ENCODE measurements around the gene TENM3.

Gene TENM3

GRCh38 chr4:182828360-182829025 is 585.3 kb downstream of the TENM3 start:
- no peak for DNase-seq

- DNase-seq, result no peak
Observed at GRCh38 chr4:182829196-182829595, 586.0 kb downstream of the TENM3 start.

- DNase-seq, result no peak
Observed at GRCh38 chr4:182831376-182831775, 588.2 kb downstream of the TENM3 start.

DNA sequence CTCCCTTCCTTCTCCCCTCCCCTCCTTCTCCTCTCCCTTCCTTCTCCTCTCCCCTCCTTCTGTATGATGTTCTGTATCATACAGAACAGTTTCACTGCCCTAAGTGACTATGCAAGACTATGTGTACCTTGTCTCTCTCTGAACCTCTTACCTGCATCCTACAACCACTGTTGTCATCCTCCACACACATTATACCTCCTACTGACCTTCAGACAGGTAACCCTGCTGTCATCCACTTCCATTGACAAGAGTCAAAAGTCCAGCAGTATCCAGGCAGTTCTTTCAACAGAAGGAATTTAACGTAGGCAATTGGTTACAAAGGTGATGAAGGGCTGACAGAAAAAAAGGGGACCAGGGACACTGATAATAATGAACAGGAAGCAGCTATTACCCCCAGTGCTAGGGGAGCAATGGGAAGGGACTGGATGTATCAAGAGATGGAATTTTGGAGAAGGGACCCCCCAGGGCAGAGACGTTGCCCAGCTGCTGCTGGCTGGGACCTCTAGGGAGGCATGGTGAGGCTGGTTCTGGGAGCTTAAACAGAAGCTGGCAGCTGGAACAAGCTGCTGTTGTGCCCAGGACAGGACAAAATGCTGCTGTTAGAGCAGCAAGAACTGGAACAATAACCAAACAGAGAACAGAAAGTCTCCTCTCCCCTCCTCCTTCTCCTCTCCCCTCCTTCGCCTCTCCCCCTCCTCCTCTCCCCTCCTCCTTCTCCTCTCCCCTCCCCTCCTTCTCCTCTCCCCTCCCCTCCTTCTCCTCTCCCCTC is 589.3 kb downstream of the TENM3 start:
- no peak for DNase-seq

DNA sequence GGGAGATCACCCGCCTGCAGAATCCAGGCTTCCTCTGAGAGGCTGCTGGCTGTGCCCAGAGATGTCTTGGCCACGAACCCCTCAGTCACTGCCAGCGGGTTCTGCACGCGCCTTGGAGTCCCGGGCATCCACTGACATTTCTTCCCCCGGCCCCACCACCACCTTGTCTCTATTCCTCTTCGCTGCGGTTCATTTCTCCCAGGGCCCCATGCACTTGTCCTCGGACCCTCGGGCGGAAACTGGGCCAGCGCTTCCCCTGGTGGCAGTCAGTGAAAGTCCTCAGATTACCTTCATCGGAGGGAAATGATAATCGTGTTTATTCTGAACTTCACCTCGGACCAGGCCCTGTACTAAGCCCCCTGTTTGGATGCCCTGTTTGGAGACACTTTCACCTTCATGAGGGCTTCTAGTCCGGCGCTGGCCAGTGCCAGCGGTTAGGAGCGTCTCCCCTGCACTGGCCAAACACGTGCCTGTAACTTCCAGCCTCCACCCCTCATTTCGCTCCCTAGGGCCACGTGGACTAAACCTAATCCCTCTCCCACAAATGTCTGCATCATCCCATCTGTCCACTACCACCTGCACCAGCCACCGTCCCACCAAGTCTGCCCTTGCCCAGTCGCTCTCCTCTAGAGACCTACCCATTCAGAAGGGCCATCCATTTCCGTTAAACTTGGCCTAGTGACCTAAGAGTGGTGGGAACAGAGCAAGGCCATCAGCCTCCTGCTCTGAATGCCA is 592.0 kb downstream of the TENM3 start:
- DNase-seq, result no peak

DNA sequence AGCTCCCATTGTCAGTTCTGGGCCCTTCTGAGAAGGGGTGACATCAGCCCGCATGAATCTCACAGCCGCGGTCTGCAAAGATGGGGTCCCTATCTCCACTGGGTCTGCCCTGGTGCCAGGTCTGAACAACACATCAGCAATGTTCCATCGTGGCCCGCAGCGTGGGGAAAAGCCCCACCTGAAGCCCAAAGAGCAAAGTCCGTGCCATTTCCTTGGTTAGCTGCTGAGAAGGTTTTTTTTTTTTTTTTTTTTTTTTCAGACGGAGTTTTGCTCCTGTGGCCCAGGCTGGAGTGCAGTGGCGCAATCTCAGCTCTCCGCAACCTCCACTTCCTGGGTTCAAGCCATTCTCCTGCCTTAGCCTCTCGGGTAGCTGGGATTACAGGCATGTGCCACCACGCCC is 594.6 kb downstream of the TENM3 start:
- DNase-seq, result no peak

GRCh38 chr4:182838535-182838934 is 595.3 kb downstream of the TENM3 start:
- no peak for DNase-seq

- no peak for DNase-seq
Observed at GRCh38 chr4:182839256-182839655, 596.1 kb downstream of the TENM3 start.

- DNase-seq, result no peak
Observed at GRCh38 chr4:182840108-182840507, 596.9 kb downstream of the TENM3 start.

DNA sequence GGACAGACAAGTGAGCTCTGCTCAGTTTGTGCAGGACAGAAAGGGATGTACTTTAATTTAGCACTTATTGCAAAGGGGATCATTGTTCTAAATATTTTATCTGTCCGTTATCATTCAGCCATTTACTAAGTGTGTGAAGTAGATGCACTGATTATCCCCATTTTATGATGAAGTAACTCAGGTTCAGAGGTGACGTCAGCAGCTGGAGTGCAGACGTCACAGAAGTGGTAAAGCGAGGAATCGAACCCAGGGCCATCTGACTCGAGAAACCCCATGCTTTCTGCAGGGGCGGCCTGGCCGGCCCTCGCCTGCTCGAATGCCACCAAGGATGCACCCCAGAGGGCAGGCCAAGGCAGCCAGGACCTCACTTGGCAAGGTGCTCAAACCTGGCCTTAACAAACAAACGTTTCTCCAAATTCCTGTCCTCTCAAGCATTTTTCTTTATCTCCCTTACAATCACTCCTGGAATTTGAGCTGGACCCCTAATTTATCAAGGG is 599.0 kb downstream of the TENM3 start:
- no peak for DNase-seq

- DNase-seq, result no peak
Observed at GRCh38 chr4:182842759-182843390, 599.7 kb downstream of the TENM3 start.

DNA sequence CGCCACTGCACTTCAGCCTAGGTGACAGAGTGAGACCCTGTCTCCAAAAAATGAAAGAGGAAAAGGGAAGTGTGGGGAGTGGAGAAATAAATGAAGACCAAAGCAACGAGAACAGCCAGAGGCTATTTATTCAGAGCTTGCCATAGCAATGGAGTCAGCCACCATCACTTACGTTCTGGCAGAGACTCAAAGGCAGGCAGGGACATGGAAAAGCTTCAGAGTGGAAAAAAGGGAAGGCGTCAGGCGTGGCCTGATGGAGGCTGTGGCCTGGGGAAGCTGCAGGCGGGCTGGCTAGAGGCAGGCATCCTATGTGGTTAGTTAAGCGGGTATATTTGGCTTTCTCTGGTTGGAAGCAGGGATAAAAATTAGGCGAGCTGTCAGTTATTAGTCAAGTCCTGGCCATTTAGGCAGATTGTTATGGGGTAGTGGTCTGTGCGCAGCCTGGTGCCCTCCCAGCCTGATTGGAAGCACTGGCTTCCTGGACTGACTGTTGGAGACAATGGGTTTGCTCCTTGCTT is 600.7 kb downstream of the TENM3 start:
- DNase-seq, result no peak

DNA sequence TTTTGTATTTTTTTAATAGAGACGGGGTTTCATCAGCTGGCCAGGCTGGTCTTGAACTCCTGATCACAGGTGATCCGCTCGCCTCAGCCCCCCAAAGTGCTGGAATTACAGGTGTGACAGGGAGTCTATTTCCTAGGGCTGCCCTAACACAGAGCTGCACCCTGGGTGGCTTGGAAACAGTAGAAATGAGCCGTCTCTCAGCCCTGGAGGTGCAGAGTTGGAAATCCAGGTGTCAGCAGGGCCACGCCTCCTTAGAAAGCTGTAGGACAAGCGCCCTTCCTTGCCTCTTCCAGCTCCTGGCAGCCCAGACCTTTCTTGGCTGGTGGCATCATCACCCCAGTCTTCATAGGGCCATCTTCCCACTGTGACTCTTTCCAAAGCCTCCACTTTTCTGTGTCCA is 602.4 kb downstream of the TENM3 start:
- no peak for DNase-seq

GRCh38 chr4:182846036-182846435 is 602.8 kb downstream of the TENM3 start:
- no peak for DNase-seq

GRCh38 chr4:182847576-182848450 is 604.6 kb downstream of the TENM3 start:
- no peak for DNase-seq

GRCh38 chr4:182848685-182849084 is 605.5 kb downstream of the TENM3 start:
- DNase-seq, result no peak

Measured in activated CD4-positive, alpha-beta T cell treated with anti-CD3 and anti-CD28 coated beads, Interleukin-2, amount 50 U/mL, for 16 hours (primary cell).